Ovary (tissue), 9 donors: ENCODE measurements around the gene TNNC1. TPM values are rescaled to one million over a fixed set of nuclear protein-coding genes. Genes with fewer than 3 reads are reported as not detected.
A peak's percentile ranks its signal among the peaks of the same experiment; 100 is the strongest.

Source experiments
- DNase-seq, 5 donors: peaks; one replicate each; pipeline ENCODE4 v3.0.0-alpha.2; 2019 to 2020
- H3K27ac ChIP-seq, 2 donors: fragments of 200-600 bp; one replicate each; pipeline versions ENCODE4 v1.5.1 to v1.8.0; 2019 to 2022
- H3K27me3 ChIP-seq: fragments of 200-600 bp; one replicate; pipeline ENCODE4 v1.8.0; 2022
- H3K36me3 ChIP-seq: fragments of 200-600 bp; sonication (generic); one replicate; pipeline ENCODE4 v1.5.1; 2019
- H3K4me1 ChIP-seq: one replicate; pipeline ENCODE4 v1.8.1; 2013; ENCODE audit warnings: mild to moderate bottlenecking, moderate library complexity; ENCODE audit not compliant: insufficient read depth
- H3K4me3 ChIP-seq: fragments of 200-600 bp; sonication (generic); one replicate; pipeline ENCODE4 v1.5.1; 2017
- H3K9me3 ChIP-seq, 2 donors: fragments of 200-600 bp in 1 of 2; sonication (generic) in 1 of 2; one replicate each; pipeline versions ENCODE4 v1.5.1 to v1.8.1; 2013 to 2019; ENCODE audit warnings: mild to moderate bottlenecking in 1 of 2, moderate library complexity in 1 of 2
- CTCF ChIP-seq, 3 donors: fragments of 450-650 bp in 2 of 3; fragments of 200-600 bp in 1 of 3; IDR thresholded peaks; one replicate each; pipeline versions ENCODE4 v1.5.1 to v1.8.0; 2016 to 2022; ENCODE audit warnings: antibody characterized with exemption in 3 of 3, mild to moderate bottlenecking in 1 of 3
- EP300 ChIP-seq: sonication (generic); formaldehyde crosslinking; IDR thresholded peaks from one replicate; pipeline ENCODE4 v1.6.1; 2017; ENCODE audit warnings: antibody characterized with exemption
- POLR2A ChIP-seq: fragments of 450-650 bp; IDR thresholded peaks from one replicate; pipeline ENCODE4 v1.6.1; 2017; ENCODE audit warnings: antibody characterized with exemption, mild to moderate bottlenecking, moderate library complexity
- WGBS, 3 donors: extraction: QIAGEN DNeasy Blood & Tissue Kit in 1 of 3; methylation state at CpG; one replicate each; pipeline versions ENCODE4 v1.1.5 to v1.1.7; 2013 to 2017; 5-methylcytosine and 5-hydroxymethylcytosine counted together
- intact Hi-C, 4 donors: fragments of 100-400 bp; cut with DNase I; formaldehyde crosslinking; loops; one replicate each; pipeline versions ENCODE4 v1.11.0 to v1.15.1; 2022 to 2023
- polyA plus RNA-seq, 2 donors: library from polyadenylated mRNA; stranded (reverse); fragments of 200-250 nt in 1 of 2; fragments of 350-450 nt in 1 of 2; fragmentation: Illumina TruSeq in 1 of 2; extraction: RNeasy Lipid Tissue Mini Kit (QIAGEN cat#74804) in 1 of 2; gene quantifications; one replicate each; pipeline ENCODE4 v1.2.3, GENCODE V29; 2013 to 2014
- total RNA-seq, 7 donors: library from RNA; depleted of rRNA in 2 of 7; stranded (reverse); fragments of >200 nt in 2 of 7; fragmentation: NEBNext Ultra II Directional in 3 of 7; extraction: Animal tissue kit (Norgen Biotek cat#: 25700) in 3 of 7; gene quantifications; one replicate each; pipeline versions ENCODE4 v1.1.0 to v1.2.4, GENCODE V29; 2016 to 2023
- donor health status: DM: no; HTN: no; CAD: no; lungs with moderate emphysema.
- donor health status: DM: no; HTN: no; CAD: no.
- donor health status: Bipolar disorder and iron deficiency.
- donor health status: DM: yes; HTN: yes; CAD: no.
- donor health status: DM: no; HTN: no; CAD: no.
- donor health status: DM: yes; HTN: yes; CAD: no.

Gene TNNC1
- total and polyA plus RNA-seq, 9 donors: 0.31 to 2.3 (median 1.0) TPM

GRCh38 chr3:52407779-52408178 lies 46.1 kb downstream of the TNNC1 start:
- peak in 2 of 5 donors; percentile 47 to 50 for DNase-seq
- no peak for TF ChIP-seq CTCF (IDR thresholded peaks at IDR 0.05)
- TF ChIP-seq POLR2A: no peak
- TF ChIP-seq EP300: no peak
- Histone ChIP-seq H3K36me3 (no peaks in the 10 kb centered on the region), H3K4me3 (no peak overlapping the region), H3K27ac (no peak overlapping the region), H3K4me1 (peaks cover 6% of the 10 kb centered on the region), H3K9me3 (no peaks in the 10 kb centered on the region), H3K27me3 (no peaks in the 10 kb centered on the region)
- intact Hi-C loops: loop anchor here in 1 of 4 donors (10.0 kb wide), 1 partner anchor 123 kb away; the partner anchor contains the start of gene GLYCTK
- whole genome bisulfite sequencing, 3 donors: 78 to 97% (median 90%) methylated on average over 3 of the region's 3 CpGs

GRCh38 chr3:52406791-52407510 lies 46.9 kb downstream of the TNNC1 start:
- intact Hi-C loops: loop anchor here in 1 of 4 donors (10.0 kb wide), 1 partner anchor 122 kb away; the partner anchor contains the start of gene GLYCTK
- no peak overlapping the region for H3K4me3 ChIP-seq
- WGBS, 3 donors: 89 to 91% (median 90%) methylated on average over 19 to 20 of the region's 20 CpGs
- no peak overlapping the region for H3K27ac ChIP-seq
- no peaks in the 10 kb centered on the region for H3K27me3 ChIP-seq
- peaks cover 5% of the 10 kb centered on the region for H3K4me1 ChIP-seq
- no peak for TF ChIP-seq CTCF (IDR thresholded peaks at IDR 0.05)
- no peak for TF ChIP-seq EP300
- no peaks in the 10 kb centered on the region for H3K9me3 ChIP-seq
- peak in 2 of 5 donors; percentile 33 to 37 for DNase-seq
- H3K36me3 ChIP-seq: no peaks in the 10 kb centered on the region

GRCh38 chr3:52406231-52406661 lies 47.6 kb downstream of the TNNC1 start:
- TF ChIP-seq CTCF (IDR thresholded peaks at IDR 0.05) (no peak), POLR2A (no peak), EP300 (no peak)
- Histone ChIP-seq H3K27ac (no peak overlapping the region), H3K4me1 (peaks cover 3% of the 10 kb centered on the region), H3K27me3 (no peaks in the 10 kb centered on the region), H3K4me3 (no peak overlapping the region), H3K9me3 (no peaks in the 10 kb centered on the region), H3K36me3 (no peaks in the 10 kb centered on the region)
- intact Hi-C loops: loop anchor here in 1 of 4 donors (10.0 kb wide), 1 partner anchor 121 kb away; the partner anchor contains the start of gene GLYCTK
- peak in 2 of 5 donors; percentile 38 to 41 for DNase-seq
- WGBS, 3 donors: 85 to 91% (median 89%) methylated on average over 11 of the region's 11 CpGs

DNA sequence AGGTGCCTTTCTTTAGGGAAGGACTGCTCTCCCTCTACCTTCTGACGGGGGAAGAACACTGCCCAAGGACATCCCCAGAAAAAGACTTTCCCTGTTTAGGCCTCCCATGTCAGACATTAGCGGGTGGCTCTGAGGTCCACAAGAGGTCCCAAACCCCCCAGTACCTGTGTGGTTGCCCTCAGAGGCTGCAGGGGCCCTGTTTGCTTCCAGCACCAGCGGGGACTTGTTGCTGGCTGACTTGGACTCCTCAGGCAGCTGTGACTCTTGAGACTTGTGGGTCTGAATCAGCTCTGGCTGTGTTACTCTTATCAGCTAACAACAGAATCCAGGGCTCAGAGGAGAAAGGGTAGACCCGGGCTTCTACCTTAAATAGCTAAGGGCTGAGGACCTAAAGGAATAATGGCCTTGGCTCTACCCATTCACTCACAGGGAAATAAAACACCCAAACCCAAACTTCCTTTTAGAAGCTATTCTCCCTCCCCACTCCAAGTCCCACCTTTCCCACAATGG lies 48.2 kb downstream of the TNNC1 start:
- no peak overlapping the region for H3K4me3 ChIP-seq
- peaks cover 3% of the 10 kb centered on the region for H3K4me1 ChIP-seq
- H3K36me3 ChIP-seq: no peaks in the 10 kb centered on the region
- intact Hi-C loops: loop anchor here in 1 of 4 donors (10.0 kb wide), 1 partner anchor 121 kb away; the partner anchor contains the start of gene GLYCTK
- DNase-seq: peak in 1 of 5 donors; percentile 13
- H3K27ac ChIP-seq: no peak overlapping the region
- TF ChIP-seq POLR2A (no peak), EP300 (no peak), CTCF (IDR thresholded peaks at IDR 0.05) (no peak)
- H3K27me3 ChIP-seq: no peaks in the 10 kb centered on the region
- 77 to 87% (median 79%) methylated on average over 4 of the region's 4 CpGs for WGBS, 3 donors
- no peaks in the 10 kb centered on the region for H3K9me3 ChIP-seq
